ENCODE data around the gene SCAMP4. TPM values are rescaled to one million over a fixed set of nuclear protein-coding genes. Genes with fewer than 3 reads are reported as not detected.

SCAMP4 gene
- total and polyA plus RNA-seq, 2 of the 13 experiments (the other 11 are each of a cell fraction or from before 2014, with no cell fraction given), result 10.7 to 13.7 TPM

- TF ChIP-seq TGIF2 (CRISPR knock-in tag; IDR thresholded peaks at IDR 0.05) (peak; percentile 68; the same call in 1 of the 2 replicates), MAX (IDR thresholded peaks at IDR 0.05) (0 out of 2 replicates have a peak, but pooled peaks have one; percentile 48), SKI (IDR thresholded peaks at IDR 0.05; ENCODE audit: partially characterized antibody) (no peak), ZBTB34 (CRISPR knock-in tag; IDR thresholded peaks at IDR 0.05) (no peak), DPF2 (CRISPR knock-in tag; IDR thresholded peaks at IDR 0.05; ENCODE audit: borderline replicate concordance, low read depth) (peak; percentile 55; the same call in 1 of the 2 replicates), ZNF180 (CRISPR knock-in tag; IDR thresholded peaks at IDR 0.05; ENCODE audit: borderline replicate concordance, low read depth) (no peak), ZNF784 (CRISPR knock-in tag; IDR thresholded peaks at IDR 0.05; ENCODE audit: borderline replicate concordance) (no peak), TAF15 (IDR thresholded peaks at IDR 0.05; ENCODE audit: low read depth, low read length, poor library complexity, severe bottlenecking) (no peak), ZNF251 (CRISPR knock-in tag; IDR thresholded peaks at IDR 0.05) (peak; percentile 88; the same call in 1 of the 2 replicates), IRF9 (CRISPR knock-in tag; IDR thresholded peaks at IDR 0.05; ENCODE audit: borderline replicate concordance) (0 out of 2 replicates have a peak, but pooled peaks have one; percentile 25), ZNF614 (CRISPR knock-in tag; IDR thresholded peaks at IDR 0.05; ENCODE audit: borderline replicate concordance) (0 out of 2 replicates have a peak, but pooled peaks have one; percentile 38), PCBP1 (IDR thresholded peaks at IDR 0.05; ENCODE audit: borderline replicate concordance, low read depth, low read length) (peak; percentile 86; the same call in 1 of the 2 replicates), HNRNPUL1 (IDR thresholded peaks at IDR 0.05; ENCODE audit: low read depth, low read length) (no peak), ISL2 (CRISPR knock-in tag; IDR thresholded peaks at IDR 0.05) (0 out of 2 replicates have a peak, but pooled peaks have one; percentile 26), ZNF232 (CRISPR knock-in tag; IDR thresholded peaks at IDR 0.05; ENCODE audit: borderline replicate concordance) (peak; percentile 56; the same call in 1 of the 2 replicates), ZBTB8A (CRISPR knock-in tag; IDR thresholded peaks at IDR 0.05; ENCODE audit: borderline replicate concordance, low read depth) (no peak), ZBTB49 (CRISPR knock-in tag; IDR thresholded peaks at IDR 0.05; ENCODE audit: borderline replicate concordance) (no peak), IKZF5 (CRISPR knock-in tag; IDR thresholded peaks at IDR 0.05) (peak; percentile 67; the same call in 1 of the 2 replicates)
Observed at GRCh38 chr19:1942078-1942933, 37.1 kb downstream of the SCAMP4 start (continued).

All from HepG2 (cell line).